HepG2 (cell line): Measurements from ENCODE around the gene FCHO1. TPM values are rescaled to one million over a fixed set of nuclear protein-coding genes. Genes with fewer than 3 reads are reported as not detected.

Source experiments
- ATAC-seq: fragments of 200-7000 bp; cut with Tn5 transposase; 3 replicates; pipeline ENCODE4 v1.9.1; 2020; ENCODE audit warnings: mild to moderate bottlenecking, moderate library complexity
- BruUV-seq: library from RNA; stranded (reverse); fragments of 400-500 nt; replicated peaks from 2 replicates; lab custom pipeline; 2021; lab: Mats Ljungman, UMichigan
- CTCF ChIA-PET: fragments of 300-600 bp; formaldehyde crosslinking; extraction: SDS; loops from one replicate; lab custom pipeline; 2021; ENCODE audit warnings: low total read pairs, inconsistent platforms, low intra/inter-chr PET ratio; lab: Yijun Ruan, JAX
- POLR2A ChIA-PET: fragments of 350-600 bp; sonication (Branson Sonifier 250); formaldehyde crosslinking; loops from one replicate; lab custom pipeline; 2020; ENCODE audit warnings: antibody characterized with exemption, inconsistent platforms; lab: Yijun Ruan, JAX
- DNase-seq: peaks from one replicate; pipeline ENCODE4 v3.0.0-alpha.2; 2015; ENCODE audit warnings: low spot score
- FAIRE-seq: peaks from 3 replicates; lab custom pipeline; 2011; peaks lifted over from hg19 to GRCh38; lab: Jason Lieb, UNC
- H2AFZ ChIP-seq: one replicate; pipeline ENCODE4 v1.6.1; 2011; ENCODE audit warnings: low read length, inconsistent platforms
- H3K27ac ChIP-seq: fragments of 300-600 bp; 3 replicates; pipeline ENCODE4 v1.8.0; 2011; ENCODE audit warnings: mixed run types, mild to moderate bottlenecking, mixed read lengths, low read length, inconsistent platforms; ENCODE audit not compliant: insufficient read depth; ENCODE audit errors: extremely low read length
- H3K27me3 ChIP-seq, 2 experiments: fragments of 200-600 bp in 1 of 2; 2 replicates in 1 of 2; 3 replicates in 1 of 2; pipeline versions ENCODE4 v1.6.0 to v1.8.0; 2011; ENCODE audit warnings: low read length in 2 of 2, mild to moderate bottlenecking in 2 of 2, moderate library complexity in 2 of 2, inconsistent platforms in 1 of 2; ENCODE audit not compliant: insufficient read depth in 2 of 2, control insufficient read depth in 1 of 2
- H3K36me3 ChIP-seq, 2 experiments: fragments of 200-600 bp in 1 of 2; replicated peaks in 1 of 2; 2 replicates in 1 of 2; 3 replicates in 1 of 2; pipeline versions ENCODE4 v1.5.1 to v1.8.0; 2011; ENCODE audit warnings: low read length in 2 of 2, inconsistent platforms in 1 of 2; ENCODE audit not compliant: insufficient read depth in 2 of 2, control insufficient read depth in 1 of 2
- H3K4me1 ChIP-seq: 2 replicates; pipeline ENCODE4 v1.5.1; 2012; ENCODE audit warnings: low read length, inconsistent platforms; ENCODE audit not compliant: insufficient read depth
- H3K4me2 ChIP-seq: 2 replicates; pipeline ENCODE4 v1.6.0; 2011; ENCODE audit warnings: low read depth, low read length, inconsistent platforms
- H3K4me3 ChIP-seq, 3 experiments: fragments of 200-600 bp in 1 of 3; sonication (generic), shearing (Covaris generic) in 1 of 3; replicated peaks in 1 of 3; 2 replicates each; pipeline ENCODE4 v1.5.1; 2011 to 2016; ENCODE audit warnings: low read length in 3 of 3, inconsistent platforms in 2 of 3, low read depth in 2 of 3, mild to moderate bottlenecking in 2 of 3, control low read depth in 1 of 3, mixed read lengths in 1 of 3; ENCODE audit not compliant: insufficient read depth in 1 of 3
- H3K79me2 ChIP-seq: one replicate; pipeline ENCODE4 v1.6.1; 2011; ENCODE audit warnings: low read length, inconsistent platforms; ENCODE audit not compliant: insufficient read depth
- H3K9ac ChIP-seq: 2 replicates; pipeline ENCODE4 v1.6.0; 2011; ENCODE audit warnings: mild to moderate bottlenecking, low read depth, low read length, inconsistent platforms; ENCODE audit not compliant: insufficient read depth
- H3K9me3 ChIP-seq: 2 replicates; pipeline ENCODE4 v1.5.1; 2012; ENCODE audit warnings: mild to moderate bottlenecking, low read length
- H4K20me1 ChIP-seq: 2 replicates; pipeline ENCODE4 v1.6.0; 2011; ENCODE audit warnings: inconsistent platforms, mild to moderate bottlenecking, low read length, moderate library complexity; ENCODE audit not compliant: insufficient read depth
- CENPX ChIP-seq: sonication (generic); formaldehyde crosslinking; IDR thresholded peaks from 2 replicates; pipeline ENCODE4 v1.9.0; 2021; ENCODE audit warnings: mild to moderate bottlenecking, missing genetic modification reagents, moderate library complexity
- CSRNP2 ChIP-seq: sonication (generic); formaldehyde crosslinking; conservative IDR thresholded peaks from 2 replicates; pipeline ENCODE4 v1.8.0; 2022; ENCODE audit warnings: low read depth, missing genetic modification reagents
- ETV5 ChIP-seq: IDR thresholded peaks from 2 replicates; pipeline ENCODE4 v1.6.1; 2018; ENCODE audit warnings: missing biosample characterization, missing genetic modification reagents, inconsistent platforms, borderline replicate concordance
- HNF4A ChIP-seq: sonication (generic); formaldehyde crosslinking; IDR thresholded peaks from 2 replicates; pipeline ENCODE4 v1.4.0; 2020; ENCODE audit warnings: missing genetic modification reagents
- NFIC ChIP-seq: IDR thresholded peaks from 2 replicates; pipeline ENCODE4 v1.6.1; 2012; ENCODE audit warnings: mild to moderate bottlenecking, low read length, inconsistent platforms
- RXRA ChIP-seq: sonication (generic); formaldehyde crosslinking; IDR thresholded peaks from 2 replicates; pipeline ENCODE4 v1.5.1; 2020; ENCODE audit warnings: missing genetic modification reagents
- SIN3B ChIP-seq: fragments of 150-350 bp; IDR thresholded peaks from 2 replicates; pipeline ENCODE4 v1.6.1; 2014; ENCODE audit warnings: low read length
- ZBTB14 ChIP-seq: sonication (generic); formaldehyde crosslinking; IDR thresholded peaks from 2 replicates; pipeline ENCODE4 v1.4.0; 2020; ENCODE audit warnings: missing genetic modification reagents
- ZBTB25 ChIP-seq: IDR thresholded peaks from 2 replicates; pipeline ENCODE4 v1.6.1; 2018; ENCODE audit warnings: missing genetic modification reagents
- ZNF441 ChIP-seq: sonication (generic); formaldehyde crosslinking; IDR thresholded peaks from 2 replicates; pipeline ENCODE4 v1.7.0; 2021; ENCODE audit warnings: missing genetic modification reagents, borderline replicate concordance
- ZNF468 ChIP-seq: sonication (generic); formaldehyde crosslinking; IDR thresholded peaks from 2 replicates; pipeline ENCODE4 v1.8.0; 2022; ENCODE audit warnings: mild to moderate bottlenecking, moderate library complexity, missing genetic modification reagents
- ZNF616 ChIP-seq: sonication (generic); formaldehyde crosslinking; IDR thresholded peaks from 2 replicates; pipeline ENCODE4 v1.5.0; 2020; ENCODE audit warnings: low read depth, mild to moderate bottlenecking, missing genetic modification reagents
- ZNF724P ChIP-seq: sonication (generic); formaldehyde crosslinking; IDR thresholded peaks from 2 replicates; pipeline ENCODE4 v1.8.0; 2022; ENCODE audit warnings: missing genetic modification reagents, borderline replicate concordance
- ZNF839 ChIP-seq: sonication (generic); formaldehyde crosslinking; IDR thresholded peaks from 2 replicates; pipeline ENCODE4 v1.4.0; 2020; ENCODE audit warnings: missing genetic modification reagents, mild to moderate bottlenecking, borderline replicate concordance
- ZNF891 ChIP-seq: sonication (generic); formaldehyde crosslinking; IDR thresholded peaks from 2 replicates; pipeline ENCODE4 v1.5.0; 2020; ENCODE audit warnings: mild to moderate bottlenecking, missing genetic modification reagents
- ZSCAN5A ChIP-seq: sonication (generic); formaldehyde crosslinking; IDR thresholded peaks from 2 replicates; pipeline ENCODE4 v1.8.0; 2022; ENCODE audit warnings: mild to moderate bottlenecking, missing genetic modification reagents, borderline replicate concordance
- WGBS: methylation state at CpG from one replicate; pipeline ENCODE4 v1.1.6; 2017; ENCODE audit warnings: low lambda C conversion rate; 5-methylcytosine and 5-hydroxymethylcytosine counted together
- in situ Hi-C: cut with HindIII; loops from 2 replicates; pipeline ENCODE4 v1.10.0; 2017; ENCODE audit warnings: low pct_unique_long_range_greater_than_20kb; ENCODE audit not compliant: extremely low pct_ligation_motif_present
- intact Hi-C: fragments of 100-400 bp; cut with micrococcal nuclease; formaldehyde crosslinking; loops from one replicate; pipeline ENCODE4 v1.10.0; 2022; ENCODE audit not compliant: unreplicated experiment
- polyA plus RNA-seq, 8 experiments: library from polyadenylated mRNA; depleted of rRNA in 3 of 8; stranded (reverse) in 7 of 8; unstranded in 1 of 8; fragments of >200 nt; fragmentation: Illumina TruSeq in 4 of 8; extraction: Trizol in 4 of 8; gene quantifications; 2 replicates each; pipeline versions ENCODE4 v1.2.1 to v1.2.3, GENCODE V29; 2011 to 2016; ENCODE audit warnings: low read depth in 4 of 8, missing spikeins in 1 of 8, mixed read lengths in 1 of 8; ENCODE audit not compliant: insufficient read depth in 1 of 8
- total RNA-seq, 5 experiments: library from RNA; depleted of rRNA; stranded (reverse); fragments of >200 nt; fragmentation: Illumina TruSeq; extraction: Trizol; gene quantifications; 2 replicates each; pipeline ENCODE4 v1.2.3, GENCODE V29; 2016; ENCODE audit warnings: low read depth in 1 of 5

The FCHO1 gene
- total and polyA plus RNA-seq, 2 of the 13 experiments (the other 11 are each of a cell fraction or from before 2014, with no cell fraction given): 1.3 to 3.1 TPM

- TF ChIP-seq ZBTB14: no peak
Observed at GRCh38 chr19:17796838-17797423, 45.7 kb downstream of the FCHO1 start (continued).

GRCh38 chr19:17797424-17798201, 46.3 kb downstream of the FCHO1 start:
- in situ Hi-C loops: loop anchor here (5.0 kb wide), 1 partner anchor 50 kb away; the partner anchor contains the start of gene JAK3
- H3K79me2 ChIP-seq: no peaks in the 10 kb centered on the region
- no peak for TF ChIP-seq ZNF616
- peak; percentile 19; the same call in 1 of the 2 replicates for TF ChIP-seq RXRA (CRISPR knock-in tag)
- no peak for TF ChIP-seq NFIC
- no peak for TF ChIP-seq ZNF724P (CRISPR knock-in tag)
- no peak for TF ChIP-seq ZNF468
- no peak for TF ChIP-seq ZNF891 (CRISPR knock-in tag)
- TF ChIP-seq CSRNP2 (CRISPR knock-in tag): no peak
- TF ChIP-seq HNF4A: peak; percentile 82
- no peak for TF ChIP-seq ZSCAN5A (CRISPR knock-in tag)
- TF ChIP-seq SIN3B: no peak
- TF ChIP-seq ZNF839 (CRISPR knock-in tag): no peak
- 0 out of 2 replicates have a peak, but pooled peaks have one; percentile 39 for TF ChIP-seq ZBTB25
- TF ChIP-seq ETV5 (CRISPR knock-in tag): peak; percentile 31; the same call in 1 of the 2 replicates
- no peak for TF ChIP-seq CENPX (CRISPR knock-in tag)
- no peak for TF ChIP-seq ZNF441 (CRISPR knock-in tag)

More at GRCh38 chr19:17797424-17798201, 46.3 kb downstream of the FCHO1 start:
- Histone ChIP-seq H3K4me3 (peak overlapping the region in 1 of 3 experiments; percentile 79; a peak in 3 of 6 replicates), H4K20me1 (no peaks in the 10 kb centered on the region), H3K9ac (peak overlapping the region; percentile 55), H3K36me3 (no peaks in the 10 kb centered on the region), H3K27ac (peak overlapping the region; percentile 70), H3K27me3 (peaks cover 0 to 15% of the 10 kb centered on the region in 2 experiments; a peak in 1 of 5 replicates), H3K4me1 (peaks cover 55% of the 10 kb centered on the region), H3K4me2 (peak overlapping the region; percentile 75), H2AFZ (no peak overlapping the region), H3K9me3 (no peaks in the 10 kb centered on the region)
- intact Hi-C loops: no loop called here
- ChIA-PET POLR2A (interaction anchor here (1.7 to 3.8 kb wide), 3 partner anchors 50 to 67 kb away, joined by 4 to 24 read pairs (median 6); partner anchors contain the start of genes JAK3 and RPL18A), CTCF (no interaction called here)
- peak; percentile 95 for DNase-seq
- WGBS: 9% methylated on average over 10 of the region's 11 CpGs
- FAIRE-seq: peak; percentile 58
- BruUV-seq: TSS peak; percentile 69
- peak; percentile 87 for ATAC-seq
